Diencephalon (tissue), 1 donor: ENCODE measurements around the gene UNC79. TPM values are rescaled to one million over a fixed set of nuclear protein-coding genes. Genes with fewer than 3 reads are reported as not detected.

Experiments used
- small RNA-seq: library from RNA; depleted of rRNA; stranded (forward); fragments of <200 nt; gene quantifications from one replicate; pipeline ENCODE3, GENCODE V24; 2014
- total RNA-seq: library from RNA; depleted of rRNA; stranded (reverse); fragments of >200 nt; gene quantifications from one replicate; pipeline ENCODE4 v1.2.3, GENCODE V29; 2014

UNC79 gene
- 41.3 TPM for total RNA-seq

DNA sequence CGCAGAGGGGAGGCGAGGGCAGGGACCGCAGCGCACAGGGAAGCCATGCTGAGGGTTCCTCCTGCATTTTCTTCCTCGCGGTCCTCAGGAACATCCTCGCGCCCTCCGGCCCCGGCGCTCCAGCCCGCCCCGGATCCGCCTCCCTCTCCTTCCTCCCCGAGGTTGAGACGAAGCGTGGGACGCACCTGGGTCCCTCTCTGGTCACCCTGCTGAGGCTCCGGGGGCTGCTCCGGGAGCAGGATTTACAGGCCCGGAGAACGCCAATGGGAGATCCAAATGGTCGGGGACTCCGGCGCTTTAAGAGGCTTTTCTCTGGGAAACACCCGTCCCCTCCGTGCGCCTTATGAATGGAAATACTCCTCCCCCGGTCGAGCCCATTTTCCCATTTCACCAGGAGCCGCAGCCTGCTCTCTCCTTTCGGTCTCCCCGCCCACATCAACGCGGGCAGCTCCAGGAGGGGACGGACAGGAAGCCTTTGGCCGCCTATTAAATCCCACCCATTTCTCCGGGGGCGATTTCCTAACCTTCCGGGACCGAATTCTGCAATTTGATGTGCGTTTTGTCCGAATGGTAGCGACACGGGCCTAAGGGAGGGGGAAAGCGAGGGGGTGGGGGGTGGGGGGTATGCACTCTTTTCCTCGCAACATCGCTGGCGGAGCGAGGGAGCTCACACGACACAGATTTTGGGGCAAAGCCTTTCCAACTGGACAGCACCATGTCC, at the start of gene UNC79:
UNC79 (plus strand) TSS at position 625 of the 721 bp plus-strand sequence; CDS start at position 716, 91 bp downstream.

Small RNA genes within 50 kb of the gene (small RNA-seq; reads per million reads assigned to genes)
- gene RF00019 (not detected), gene RF02271 (not detected), gene RNU6-1258P (not detected)

Other genes starting within 250 kb of the UNC79 start
- gene MOAP1, start 246.0 kb upstream of the UNC79 start, total RNA-seq, result 126 TPM
- 17.5 TPM for gene LYSET, start 245.6 kb upstream of the UNC79 start, total RNA-seq
- 15.5 TPM for gene GON7, start 223.9 kb upstream of the UNC79 start, total RNA-seq
- gene UBR7, start 223.7 kb upstream of the UNC79 start, total RNA-seq, result 50.7 TPM
- 64.6 TPM for gene BTBD7, start 97.9 kb upstream of the UNC79 start, total RNA-seq
- not detected for gene COX8C, start 83.8 kb upstream of the UNC79 start, total RNA-seq